HG02938 (cell line): ENCODE results near the gene IGSF9.

ENCODE experiments used
- ATAC-seq: cut with Tn5 transposase; IDR thresholded peaks from one replicate; pipeline ENCODE4 v1.9.1; 2021; ENCODE audit warnings: mild to moderate bottlenecking, moderate library complexity; ENCODE audit not compliant: unreplicated experiment

Gene IGSF9

DNA sequence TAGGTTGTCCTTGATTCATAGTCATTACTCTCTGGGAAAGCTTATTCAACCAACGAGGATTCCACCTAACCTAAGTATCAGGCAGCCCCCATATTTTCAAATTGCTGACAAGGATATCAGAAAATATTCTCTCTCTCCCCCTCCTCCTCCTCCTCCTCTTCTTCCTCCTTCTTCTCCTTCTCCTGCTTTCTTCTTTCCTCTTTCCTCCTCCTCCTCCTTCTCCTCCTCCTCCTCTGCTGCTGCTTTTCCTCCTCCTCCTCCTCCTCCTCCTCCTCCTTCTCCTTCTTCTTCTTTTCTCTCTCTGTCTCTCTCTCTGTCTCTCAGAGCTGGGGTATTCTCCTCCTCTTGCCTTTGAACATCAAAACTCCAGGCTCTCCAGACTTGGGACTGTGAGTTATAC, 2.5 kb upstream of the IGSF9 start:
- ATAC-seq: no peak

GRCh38 chr1:159946242-159947187, 1.1 kb upstream of the IGSF9 start:
- ATAC-seq: no peak

DNA sequence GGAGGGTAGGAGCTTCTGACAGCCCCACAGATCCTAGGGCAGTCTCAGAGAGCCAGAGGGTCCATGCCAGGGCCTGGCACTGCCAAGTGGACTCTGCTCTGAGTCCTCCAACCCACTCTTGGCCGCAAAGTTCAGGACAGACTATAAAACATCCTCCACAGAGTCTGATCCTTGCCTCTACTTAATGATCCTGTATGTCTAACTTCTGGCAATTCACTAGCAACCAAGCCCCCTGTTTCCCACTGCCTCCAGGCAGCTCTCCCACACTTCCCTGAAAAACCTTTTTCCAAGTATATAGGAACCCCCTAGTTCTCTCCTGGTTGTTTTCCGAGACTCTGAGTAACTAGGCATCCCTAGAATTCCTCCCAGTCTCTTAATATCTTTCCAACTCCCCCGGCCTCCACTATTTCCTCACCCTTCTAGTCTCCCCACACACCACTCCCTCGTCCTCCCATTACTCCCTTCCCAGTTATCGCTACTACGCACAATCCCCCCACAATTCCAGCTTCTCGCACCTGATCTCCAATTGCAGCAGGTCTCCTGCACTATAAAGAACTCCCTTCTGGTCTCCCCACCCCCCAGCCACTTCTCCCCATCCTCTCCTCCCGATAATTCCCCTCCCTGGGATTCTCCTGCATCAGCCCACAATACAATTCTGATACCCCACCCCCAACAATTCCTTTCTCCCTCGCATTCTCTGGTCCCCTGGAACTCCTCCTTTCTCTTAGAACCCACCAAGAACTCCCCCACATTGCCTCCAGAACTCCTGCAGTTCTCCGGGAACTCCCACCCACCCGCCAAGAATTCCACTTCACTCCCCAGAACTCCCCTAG, 574 bp downstream of the IGSF9 start:
- ATAC-seq: no peak

GRCh38 chr1:159943908-159944622, 1.3 kb downstream of the IGSF9 start:
- ATAC-seq: no peak

DNA sequence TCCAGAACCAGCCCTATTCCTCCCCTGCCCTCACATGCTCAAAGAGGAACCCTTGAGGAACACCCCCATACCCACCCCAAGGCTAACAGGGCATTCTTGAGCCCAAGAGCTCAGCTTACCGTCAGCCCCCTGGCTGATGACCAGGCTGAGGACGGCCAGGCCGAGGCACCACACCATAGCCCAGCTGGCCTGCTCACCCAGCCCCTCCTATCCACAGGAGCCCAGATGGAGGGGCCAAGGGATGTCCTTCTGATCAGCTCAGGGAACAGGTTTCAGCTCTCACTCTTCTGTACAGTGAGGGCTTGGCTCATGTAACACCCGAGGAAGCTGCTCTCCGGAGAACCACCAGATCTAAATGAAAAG, 2.2 kb downstream of the IGSF9 start:
- ATAC-seq: no peak

GRCh38 chr1:159942632-159943277, 2.7 kb downstream of the IGSF9 start:
- no peak for ATAC-seq

- no peak for ATAC-seq
Observed at GRCh38 chr1:159941591-159942560, 3.5 kb downstream of the IGSF9 start.

DNA sequence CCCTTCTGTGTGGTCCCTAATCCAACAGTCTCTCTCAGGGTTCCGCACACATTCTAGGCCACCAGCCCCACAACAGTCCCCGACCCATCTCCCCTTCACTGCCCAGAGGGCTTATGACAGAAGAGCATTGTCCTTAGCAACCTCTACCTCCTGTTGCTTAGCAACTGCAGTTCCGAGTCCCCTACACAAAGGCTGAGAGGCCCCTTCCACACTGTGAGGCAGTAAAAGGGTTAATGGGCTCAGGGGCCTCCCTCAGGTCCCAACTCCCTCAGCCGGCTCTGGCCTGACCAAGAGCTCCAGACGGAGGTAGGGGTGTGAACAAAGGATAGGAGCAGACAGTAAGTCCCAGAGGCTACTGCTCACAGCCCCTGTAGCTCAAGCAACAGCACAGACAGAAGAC, 4.3 kb downstream of the IGSF9 start:
- no peak for ATAC-seq

DNA sequence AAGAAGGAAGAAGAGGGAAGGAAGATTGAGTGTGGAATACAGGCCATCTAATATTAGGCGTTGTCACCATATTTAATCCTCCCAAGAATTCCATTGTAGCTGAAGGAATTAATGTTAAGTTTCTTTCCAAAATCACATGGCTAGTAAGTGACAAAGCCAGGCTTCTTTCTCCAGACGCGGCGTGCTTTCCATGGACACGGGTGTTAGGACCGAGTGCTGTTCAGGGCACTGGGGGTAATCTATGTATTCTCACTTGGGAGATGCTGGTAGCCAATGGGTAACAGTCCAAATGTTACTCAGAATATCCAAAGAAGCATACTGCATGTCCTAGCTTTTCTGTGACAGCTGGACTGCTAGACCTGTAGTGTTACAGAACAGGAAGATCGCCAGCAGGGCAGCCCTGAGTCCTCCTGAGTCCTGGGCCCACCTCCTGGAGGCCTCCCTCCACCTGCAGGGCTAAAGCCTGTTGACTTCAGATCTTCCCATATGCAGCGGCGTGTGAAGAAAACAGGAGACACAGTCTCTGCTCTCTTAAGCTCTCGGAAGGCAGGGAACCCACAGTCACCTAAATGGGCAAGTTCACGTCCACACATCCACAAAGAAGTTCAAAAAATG, 5.3 kb downstream of the IGSF9 start:
- ATAC-seq: no peak

- no peak for ATAC-seq
Observed at GRCh38 chr1:159939678-159940002, 5.8 kb downstream of the IGSF9 start.

- ATAC-seq: no peak
Observed at GRCh38 chr1:159938905-159939677, 6.3 kb downstream of the IGSF9 start.

GRCh38 chr1:159938211-159938852, 7.1 kb downstream of the IGSF9 start:
- ATAC-seq: no peak

DNA sequence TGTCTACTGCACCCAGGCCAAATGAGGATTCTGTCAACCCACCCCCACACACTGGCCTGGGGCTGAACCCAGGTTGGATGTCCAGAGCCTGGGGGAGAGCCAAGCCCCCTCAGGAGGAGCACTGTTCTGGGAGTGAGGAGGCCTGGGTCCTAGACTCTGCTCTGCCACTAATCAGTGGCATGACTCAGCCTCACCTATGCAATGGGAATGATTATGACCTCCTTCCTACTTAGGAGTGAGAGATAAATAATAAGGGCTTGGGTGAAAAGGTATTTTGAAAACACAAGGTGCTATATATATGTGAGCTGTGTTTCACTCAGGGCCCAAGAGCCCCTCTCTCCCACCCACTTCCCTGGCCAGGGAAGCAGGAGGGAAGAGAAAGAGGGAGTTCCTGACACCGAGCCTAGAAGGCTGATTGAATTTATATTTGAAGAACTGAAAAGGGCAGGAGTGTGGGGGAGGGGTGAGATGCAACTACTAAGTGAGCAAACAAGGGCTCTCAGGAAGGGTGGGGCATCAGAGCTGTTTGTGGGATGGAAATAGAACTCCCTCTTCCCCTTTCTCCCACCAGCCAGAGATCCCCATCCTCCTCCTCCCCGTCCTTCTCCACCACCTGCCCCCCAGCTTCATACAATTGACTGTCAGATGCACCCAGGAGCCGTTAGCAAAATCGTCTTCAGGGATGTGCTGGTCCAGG, 8.2 kb downstream of the IGSF9 start:
- no peak for ATAC-seq

GRCh38 chr1:159936273-159936904, 9.0 kb downstream of the IGSF9 start:
- ATAC-seq: no peak

DNA sequence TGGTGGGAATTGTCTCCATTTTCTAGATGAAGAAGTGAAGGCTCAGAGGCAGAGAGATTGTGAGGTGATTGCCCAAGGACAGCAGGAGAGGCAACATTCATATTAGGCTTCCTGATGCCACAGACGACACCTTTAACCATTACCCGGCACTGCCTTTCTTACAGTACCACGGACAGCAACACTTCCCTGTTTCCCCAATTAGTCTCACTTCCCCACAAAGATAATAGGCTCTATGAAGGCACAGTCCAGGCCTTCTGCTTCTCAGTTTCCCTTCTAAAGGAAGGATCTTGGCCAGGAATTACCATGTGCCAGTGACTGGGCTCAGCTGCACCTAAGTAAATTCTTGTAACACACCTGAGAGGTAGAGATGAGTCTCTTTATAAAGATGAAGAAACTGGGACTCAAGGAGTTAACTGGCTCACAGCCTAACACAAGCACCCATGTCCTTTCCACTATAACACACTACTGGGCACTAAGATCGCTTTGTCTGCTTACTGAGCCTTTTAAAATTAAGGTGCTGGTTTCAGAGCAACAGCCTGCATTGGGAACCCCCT, 9.6 kb downstream of the IGSF9 start:
- ATAC-seq: no peak

- no peak for ATAC-seq
Observed at GRCh38 chr1:159935305-159935704, 10.1 kb downstream of the IGSF9 start.
